ENCODE results near the gene PDZD2.
"Not testable (repeated sequence)": the region's sequence is repeated elsewhere in the genome, so short reads cannot be mapped to it uniquely, and the experiment has no call there.

The PDZD2 gene

GRCh38 chr5:31722111-31722510 lies 83.2 kb downstream of the PDZD2 start:
- Histone ChIP-seq H2AFZ (no peak overlapping the region), H3K27ac (no peak overlapping the region), H3K27me3 (ENCODE audit: control insufficient read depth, insufficient read depth, low read length) (no peaks in the 10 kb centered on the region), H3K79me2 (no peaks in the 10 kb centered on the region), H3K9ac (no peak overlapping the region), H3K4me1 (no peaks in the 10 kb centered on the region), H3K4me2 (ENCODE audit: low read length) (no peak overlapping the region), H3K36me3 (ENCODE audit: control insufficient read depth, insufficient read depth, low read length) (no peaks in the 10 kb centered on the region), H3K9me3 (ENCODE audit: control insufficient read depth, low read length) (no peaks in the 10 kb centered on the region), H3K4me3 (ENCODE audit: low read depth, low read length) (no peak overlapping the region)
- TF ChIP-seq CTCF (IDR thresholded peaks at IDR 0.05): no peak

GRCh38 chr5:31725996-31726395 lies 87.1 kb downstream of the PDZD2 start:
- Histone ChIP-seq H3K9ac (no peak overlapping the region), H3K9me3 (ENCODE audit: control insufficient read depth, low read length) (no peaks in the 10 kb centered on the region), H3K27ac (no peak overlapping the region), H3K36me3 (ENCODE audit: control insufficient read depth, insufficient read depth, low read length) (no peaks in the 10 kb centered on the region), H3K4me2 (ENCODE audit: low read length) (no peak overlapping the region), H3K79me2 (no peaks in the 10 kb centered on the region), H3K27me3 (ENCODE audit: control insufficient read depth, insufficient read depth, low read length) (no peaks in the 10 kb centered on the region), H2AFZ (no peak overlapping the region), H3K4me1 (no peaks in the 10 kb centered on the region), H3K4me3 (ENCODE audit: low read depth, low read length) (no peak overlapping the region)
- TF ChIP-seq CTCF (IDR thresholded peaks at IDR 0.05): no peak

- H3K79me2 ChIP-seq: no peaks in the 10 kb centered on the region
- H3K4me1 ChIP-seq: no peaks in the 10 kb centered on the region
- no peaks in the 10 kb centered on the region for H3K9me3 ChIP-seq (ENCODE audit: control insufficient read depth, low read length)
- no peaks in the 10 kb centered on the region for H3K27me3 ChIP-seq (ENCODE audit: control insufficient read depth, insufficient read depth, low read length)
- no peaks in the 10 kb centered on the region for H3K36me3 ChIP-seq (ENCODE audit: control insufficient read depth, insufficient read depth, low read length)
- no peak for TF ChIP-seq CTCF (IDR thresholded peaks at IDR 0.05)
- no peak overlapping the region for H3K9ac ChIP-seq
- H3K4me3 ChIP-seq (ENCODE audit: low read depth, low read length): no peak overlapping the region
- no peak overlapping the region for H3K27ac ChIP-seq
- H2AFZ ChIP-seq: no peak overlapping the region
- no peak overlapping the region for H3K4me2 ChIP-seq (ENCODE audit: low read length)
Measured at GRCh38 chr5:31726952-31727351, 88.0 kb downstream of the PDZD2 start.

GRCh38 chr5:31728039-31728438 lies 89.1 kb downstream of the PDZD2 start:
- H3K9me3 ChIP-seq (ENCODE audit: control insufficient read depth, low read length): no peaks in the 10 kb centered on the region

GRCh38 chr5:31728806-31729205 lies 89.9 kb downstream of the PDZD2 start:
- not testable (repeated sequence) for H3K27me3 ChIP-seq (ENCODE audit: control insufficient read depth, insufficient read depth, low read length); H3K9me3 ChIP-seq (ENCODE audit: control insufficient read depth, low read length); H3K79me2 ChIP-seq; H3K36me3 ChIP-seq (ENCODE audit: control insufficient read depth, insufficient read depth, low read length); H3K4me3 ChIP-seq (ENCODE audit: low read depth, low read length); H3K4me2 ChIP-seq (ENCODE audit: low read length); H3K9ac ChIP-seq; H2AFZ ChIP-seq; H3K4me1 ChIP-seq; H3K27ac ChIP-seq

More at GRCh38 chr5:31728039-31728438, 89.1 kb downstream of the PDZD2 start:
- H3K4me3 ChIP-seq (ENCODE audit: low read depth, low read length): no peak overlapping the region
- H3K36me3 ChIP-seq (ENCODE audit: control insufficient read depth, insufficient read depth, low read length): no peaks in the 10 kb centered on the region
- no peaks in the 10 kb centered on the region for H3K4me1 ChIP-seq
- no peak overlapping the region for H3K27ac ChIP-seq
- H3K79me2 ChIP-seq: no peaks in the 10 kb centered on the region
- TF ChIP-seq CTCF (IDR thresholded peaks at IDR 0.05): no peak
- H3K27me3 ChIP-seq (ENCODE audit: control insufficient read depth, insufficient read depth, low read length): no peaks in the 10 kb centered on the region
- H3K9ac ChIP-seq: no peak overlapping the region
- no peak overlapping the region for H2AFZ ChIP-seq
- no peak overlapping the region for H3K4me2 ChIP-seq (ENCODE audit: low read length)
